K562 (cell line): Measurements from ENCODE around the gene EBF4. TPM values are rescaled to one million over a fixed set of nuclear protein-coding genes. Genes with fewer than 3 reads are reported as not detected.

Source experiments
- ATAC-seq: fragments of 200-7000 bp; cut with Tn5 transposase; 3 replicates; pipeline ENCODE4 v1.9.1; 2020; ENCODE audit warnings: moderate library complexity
- BruUV-seq: library from RNA; stranded (reverse); fragments of 400-500 nt; replicated peaks from 2 replicates; lab custom pipeline; 2021; lab: Mats Ljungman, UMichigan
- CTCF ChIA-PET: fragments of 300-600 bp; formaldehyde crosslinking; extraction: SDS; loops from one replicate; lab custom pipeline; 2021; ENCODE audit warnings: low intra/inter-chr PET ratio; lab: Yijun Ruan, JAX
- POLR2A ChIA-PET: fragments of 300-600, 350-650 bp; sonication (Branson Sonifier 250); formaldehyde crosslinking; extraction: SDS; loops from one replicate; lab custom pipeline; 2021; ENCODE audit warnings: antibody characterized with exemption, inconsistent platforms; lab: Yijun Ruan, JAX
- DNase-seq, 4 experiments: peaks; one replicate each; pipeline versions ENCODE4 v3.0.0 to v3.0.0-alpha.2; 2011 to 2018; ENCODE audit warnings: low spot score in 3 of 4, mixed read lengths in 3 of 4; ENCODE audit errors: extremely low read depth in 1 of 4
- FAIRE-seq: peaks from 2 replicates; lab custom pipeline; 2011; peaks lifted over from hg19 to GRCh38; lab: Jason Lieb, UNC
- H2AFZ ChIP-seq: 2 replicates; pipeline ENCODE4 v1.6.0; 2011; ENCODE audit warnings: low read depth, low read length, control low read depth, inconsistent platforms
- H3K27ac ChIP-seq: fragments of 200-600 bp; 3 replicates; pipeline ENCODE4 v1.8.0; 2011; ENCODE audit warnings: low read depth, mild to moderate bottlenecking, control low read depth, inconsistent platforms, low read length, moderate library complexity, mixed read lengths; ENCODE audit errors: extremely low read depth
- H3K27me3 ChIP-seq, 2 experiments: fragments of 300-600 bp in 1 of 2; 2 replicates in 1 of 2; 3 replicates in 1 of 2; pipeline versions ENCODE4 v1.6.0 to v1.8.0; 2011; ENCODE audit warnings: inconsistent platforms in 2 of 2, low read length in 2 of 2, mild to moderate bottlenecking in 1 of 2, mixed read lengths in 1 of 2, moderate library complexity in 1 of 2; ENCODE audit not compliant: control insufficient read depth in 2 of 2, insufficient read depth in 2 of 2
- H3K36me3 ChIP-seq: fragments of 300-600 bp; 3 replicates; pipeline ENCODE4 v1.8.0; 2011; ENCODE audit warnings: mild to moderate bottlenecking, low read length, inconsistent platforms; ENCODE audit not compliant: control insufficient read depth, insufficient read depth
- H3K4me1 ChIP-seq, 2 experiments: fragments of 200-600 bp in 1 of 2; replicated peaks in 1 of 2; 2 replicates in 1 of 2; 3 replicates in 1 of 2; pipeline versions ENCODE4 v1.5.1 to v1.8.0; 2011; ENCODE audit warnings: inconsistent platforms in 2 of 2, low read length in 2 of 2, mild to moderate bottlenecking in 1 of 2, mixed read lengths in 1 of 2, moderate library complexity in 1 of 2; ENCODE audit not compliant: control insufficient read depth in 2 of 2, insufficient read depth in 2 of 2
- H3K4me2 ChIP-seq: 2 replicates; pipeline ENCODE4 v1.6.1; 2011; ENCODE audit warnings: low read length, control low read depth, inconsistent platforms, mixed read lengths; ENCODE audit not compliant: insufficient read depth
- H3K4me3 ChIP-seq: fragments of 200-600 bp; sonication (generic), shearing (Covaris generic); 2 replicates; pipeline ENCODE4 v1.5.1; 2016; ENCODE audit warnings: control low read depth, inconsistent platforms
- H3K79me2 ChIP-seq: fragments of 200-600 bp; 3 replicates; pipeline ENCODE4 v1.8.0; 2011; ENCODE audit warnings: low read length, inconsistent platforms; ENCODE audit not compliant: control insufficient read depth, insufficient read depth
- H3K9ac ChIP-seq, 2 experiments: 2 replicates each; pipeline versions ENCODE4 v1.6.0 to v1.6.1; 2011; ENCODE audit warnings: low read depth in 2 of 2, low read length in 2 of 2, control low read depth in 1 of 2, inconsistent platforms in 1 of 2, mild to moderate bottlenecking in 1 of 2, mixed read lengths in 1 of 2; ENCODE audit not compliant: insufficient read depth in 1 of 2
- H3K9me1 ChIP-seq: one replicate; pipeline ENCODE4 v1.6.0; 2011; ENCODE audit warnings: inconsistent platforms, mild to moderate bottlenecking, low read length, moderate library complexity; ENCODE audit not compliant: control insufficient read depth, insufficient read depth
- H3K9me3 ChIP-seq: replicated peaks from 2 replicates; pipeline ENCODE4 v1.5.1; 2011; ENCODE audit warnings: low read depth, low read length, inconsistent platforms; ENCODE audit not compliant: control insufficient read depth, insufficient read depth
- H4K20me1 ChIP-seq: replicated peaks from 2 replicates; pipeline ENCODE4 v1.6.1; 2011; ENCODE audit warnings: low read length, inconsistent platforms, mixed read lengths; ENCODE audit not compliant: control insufficient read depth, insufficient read depth
- ARID3B ChIP-seq: fragments of 250-450 bp; sonication (Bioruptor Pico); IDR thresholded peaks from 2 replicates; pipeline ENCODE4 v1.4.0; 2020; ENCODE audit warnings: borderline replicate concordance
- ATF1 ChIP-seq, 2 experiments: fragments of 450-650 bp in 1 of 2; IDR thresholded peaks; 2 replicates each; pipeline ENCODE4 v1.6.1; 2016; ENCODE audit warnings: missing compliant biosample characterization in 1 of 2, missing genetic modification characterization in 1 of 2
- CCNT2 ChIP-seq: IDR thresholded peaks from 2 replicates; pipeline ENCODE4 v1.6.1; 2011; ENCODE audit warnings: borderline replicate concordance, low read depth, mild to moderate bottlenecking, moderate library complexity, mixed read lengths, low read length; ENCODE audit not compliant: insufficient read length; ENCODE audit errors: extremely low read depth
- CSDE1 ChIP-seq, 2 experiments: fragments of 450-650 bp; IDR thresholded peaks; 2 replicates each; pipeline ENCODE4 v1.6.1; 2016; ENCODE audit warnings: mild to moderate bottlenecking in 1 of 2
- FOXJ2 ChIP-seq: fragments of 200-800 bp; sonication (Bioruptor generic); IDR thresholded peaks from 2 replicates; pipeline ENCODE4 v1.6.1; 2016; ENCODE audit warnings: missing genetic modification characterization, missing compliant biosample characterization
- HCFC1 ChIP-seq: IDR thresholded peaks from 2 replicates; pipeline ENCODE4 v1.6.1; 2012; ENCODE audit warnings: low read depth, low read length, improper control_type of control experiment
- MAZ ChIP-seq, 2 experiments: fragments of 450-650 bp in 1 of 2; sonication (generic) in 1 of 2; formaldehyde crosslinking; IDR thresholded peaks in 1 of 2; conservative IDR thresholded peaks in 1 of 2; 2 replicates each; pipeline versions ENCODE4 v1.4.0 to v1.5.0; 2020; ENCODE audit warnings: mild to moderate bottlenecking in 1 of 2, missing genetic modification reagents in 1 of 2
- MLLT1 ChIP-seq, 2 experiments: fragments of 450-650 bp; IDR thresholded peaks; 2 replicates each; pipeline ENCODE4 v1.6.1; 2016
- PHB ChIP-seq: fragments of 250-450 bp; sonication (Bioruptor Pico); IDR thresholded peaks from 2 replicates; pipeline ENCODE4 v1.5.0; 2021
- RBFOX2 ChIP-seq: fragments of 200-400 bp; formaldehyde crosslinking; IDR thresholded peaks from 2 replicates; pipeline ENCODE4 v1.6.1; 2017; ENCODE audit warnings: low read depth, mild to moderate bottlenecking, low read length, moderate library complexity
- ZFP30 ChIP-seq: fragments of 250-450 bp; sonication (Bioruptor Pico); IDR thresholded peaks from 2 replicates; pipeline ENCODE4 v1.8.0; 2022; ENCODE audit warnings: moderate library complexity, mild to moderate bottlenecking, inconsistent platforms, borderline replicate concordance
- ZFPM2 ChIP-seq: fragments of 250-450 bp; sonication (Bioruptor Pico); IDR thresholded peaks from 2 replicates; pipeline ENCODE4 v1.5.1; 2022; ENCODE audit warnings: mild to moderate bottlenecking
- ZHX1 ChIP-seq: fragments of 150-350 bp; conservative IDR thresholded peaks from 2 replicates; pipeline ENCODE4 v1.6.1; 2014; ENCODE audit warnings: low read length
- ZNF324 ChIP-seq: fragments of 250-450 bp; sonication (Bioruptor Pico); IDR thresholded peaks from 2 replicates; pipeline ENCODE4 v1.4.0; 2020; ENCODE audit warnings: mild to moderate bottlenecking
- ZNF41 ChIP-seq: fragments of 250-450 bp; sonication (Bioruptor Pico); conservative IDR thresholded peaks from 2 replicates; pipeline ENCODE4 v1.4.0; 2020; ENCODE audit warnings: mild to moderate bottlenecking
- ZNF586 ChIP-seq: fragments of 450-650 bp; formaldehyde crosslinking; conservative IDR thresholded peaks from 2 replicates; pipeline ENCODE4 v1.4.0; 2020; ENCODE audit warnings: mild to moderate bottlenecking, moderate library complexity
- WGBS: fragments of 100-300 bp; shearing (Covaris generic); methylation state at CpG from one replicate; pipeline ENCODE4 v1.1.6; 2016; ENCODE audit warnings: low coverage, mixed read lengths; ENCODE audit not compliant: insufficient coverage; ENCODE audit errors: missing lambda C conversion rate; 5-methylcytosine and 5-hydroxymethylcytosine counted together
- in situ Hi-C: fragments of 300-500 bp; cut with MboI; formaldehyde crosslinking; loops from 4 replicates; pipeline ENCODE4 v1.15.0; 2018; ENCODE audit warnings: inconsistent platforms, mixed read lengths
- intact Hi-C: fragments of 100-400 bp; cut with micrococcal nuclease; formaldehyde crosslinking; loops from 2 replicates; pipeline ENCODE4 v1.14.2; 2022
- polyA plus RNA-seq, 8 experiments: library from polyadenylated mRNA; depleted of rRNA in 4 of 8; stranded (reverse) in 5 of 8; unstranded in 3 of 8; fragments of >200 nt; fragmentation: Nextera tagmentation in 2 of 8; fragmentation: Illumina TruSeq in 1 of 8; extraction: Ambion mirVana in 2 of 8; extraction: Trizol in 1 of 8; gene quantifications; 2 replicates each; pipeline versions ENCODE4 v1.2.1 to v1.2.3, GENCODE V29; 2011 to 2014; ENCODE audit warnings: inconsistent platforms in 1 of 8, missing spikeins in 1 of 8
- total RNA-seq, 7 experiments: library from RNA; depleted of rRNA in 6 of 7; stranded (reverse); fragments of >200 nt in 6 of 7; fragmentation: Illumina TruSeq in 2 of 7; extraction: Trizol in 2 of 7; gene quantifications; 2 replicates each; pipeline versions ENCODE4 v1.2.1 to v1.2.3, GENCODE V29; 2011 to 2021; ENCODE audit warnings: low replicate concordance in 1 of 7

EBF4 gene
- total and polyA plus RNA-seq, 9 of the 15 experiments (the other 6 are each of a cell fraction or from before 2014, with no cell fraction given): 0.09 TPM; not detected in 8

- no peaks in the 10 kb centered on the region for H3K9me3 ChIP-seq
- H3K9me1 ChIP-seq: no peaks in the 10 kb centered on the region
- POLR2A ChIA-PET: interaction anchor here (0.5 kb wide), 1 partner anchor 54 kb away, joined by 3 read pairs; no protein-coding TSS in a partner anchor
- H4K20me1 ChIP-seq: no peaks in the 10 kb centered on the region
- no peak overlapping the region for H3K4me2 ChIP-seq
- 0% methylated on average over 1 of the region's 2 CpGs for WGBS
- DNase-seq: no peak
- no peak for FAIRE-seq
- H3K4me1 ChIP-seq: peaks cover 2 to 36% of the 10 kb centered on the region in 2 experiments; a peak in 4 of 5 replicates
- intact Hi-C loops: no loop called here
- no peaks in the 10 kb centered on the region for H3K36me3 ChIP-seq
- no TSS peak for BruUV-seq
- CTCF ChIA-PET: interaction anchor here (3.2 kb wide), 1 partner anchor 97 kb away, joined by 24 read pairs; no protein-coding TSS in a partner anchor
- H3K27ac ChIP-seq: no peak overlapping the region
- H3K79me2 ChIP-seq: no peaks in the 10 kb centered on the region
- no peak overlapping the region for H3K4me3 ChIP-seq
- ATAC-seq: no peak
- H2AFZ ChIP-seq: no peak overlapping the region
- H3K9ac ChIP-seq: no peak overlapping the region
- H3K27me3 ChIP-seq: peaks cover 0 to 24% of the 10 kb centered on the region in 2 experiments; a peak in 2 of 5 replicates
- in situ Hi-C loops: loop anchor here (10.0 kb wide), 1 partner anchor 240 kb away; no protein-coding TSS in a partner anchor
- no peak for TF ChIP-seq MLLT1 (IDR thresholded peaks at IDR 0.05)
- no peak for TF ChIP-seq RBFOX2
- TF ChIP-seq ZNF324 (CRISPR knock-in tag): no peak
- TF ChIP-seq ZHX1: no peak
- TF ChIP-seq FOXJ2 (tag): no peak
- no peak for TF ChIP-seq CCNT2
- no peak for TF ChIP-seq ZFPM2 (CRISPR knock-in tag)
- no peak for TF ChIP-seq ZNF41 (CRISPR knock-in tag)
- TF ChIP-seq ARID3B (CRISPR knock-in tag): no peak
- TF ChIP-seq ZFP30 (CRISPR knock-in tag): no peak
- TF ChIP-seq CSDE1 (IDR thresholded peaks at IDR 0.05): no peak
- no peak for TF ChIP-seq HCFC1
- TF ChIP-seq MAZ (CRISPR knock-in tag; conservative IDR thresholded peaks at IDR 0.05 in 1 of 2, IDR thresholded peaks at IDR 0.05 in 1 of 2): no peak
- no peak for TF ChIP-seq ZNF586 (CRISPR knock-in tag)
- TF ChIP-seq ATF1 (CRISPR knock-in tag; IDR thresholded peaks at IDR 0.05): no peak
- no peak for TF ChIP-seq ATF1 (tag; IDR thresholded peaks at IDR 0.05)
- TF ChIP-seq PHB (CRISPR knock-in tag): no peak
Observed at GRCh38 chr20:2754424-2754823, 61.8 kb downstream of the EBF4 start.
